GM18519 (cell line): ENCODE results near the gene CIAO3.
A peak's percentile ranks its signal among the peaks of the same experiment; 100 is the strongest.

Experiments used
- ATAC-seq: cut with Tn5 transposase; IDR thresholded peaks from one replicate; pipeline ENCODE4 v1.9.1; 2021; ENCODE audit warnings: mild to moderate bottlenecking, moderate library complexity; ENCODE audit not compliant: unreplicated experiment, low FRiP score

Gene CIAO3

DNA sequence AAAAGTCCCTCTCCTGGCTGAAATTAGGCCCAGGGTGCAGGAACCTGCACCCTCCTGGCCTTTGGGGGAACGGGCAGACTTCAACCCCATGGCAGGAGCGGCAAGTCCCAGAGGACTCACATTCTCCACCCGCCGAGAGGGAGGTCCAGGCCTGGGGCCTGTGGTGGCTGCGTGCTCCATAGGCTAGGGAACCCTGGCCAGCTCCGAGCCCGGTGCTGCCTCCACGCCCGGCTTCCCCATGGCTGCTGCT lies 14.7 kb downstream of the CIAO3 start:
- no peak for ATAC-seq

DNA sequence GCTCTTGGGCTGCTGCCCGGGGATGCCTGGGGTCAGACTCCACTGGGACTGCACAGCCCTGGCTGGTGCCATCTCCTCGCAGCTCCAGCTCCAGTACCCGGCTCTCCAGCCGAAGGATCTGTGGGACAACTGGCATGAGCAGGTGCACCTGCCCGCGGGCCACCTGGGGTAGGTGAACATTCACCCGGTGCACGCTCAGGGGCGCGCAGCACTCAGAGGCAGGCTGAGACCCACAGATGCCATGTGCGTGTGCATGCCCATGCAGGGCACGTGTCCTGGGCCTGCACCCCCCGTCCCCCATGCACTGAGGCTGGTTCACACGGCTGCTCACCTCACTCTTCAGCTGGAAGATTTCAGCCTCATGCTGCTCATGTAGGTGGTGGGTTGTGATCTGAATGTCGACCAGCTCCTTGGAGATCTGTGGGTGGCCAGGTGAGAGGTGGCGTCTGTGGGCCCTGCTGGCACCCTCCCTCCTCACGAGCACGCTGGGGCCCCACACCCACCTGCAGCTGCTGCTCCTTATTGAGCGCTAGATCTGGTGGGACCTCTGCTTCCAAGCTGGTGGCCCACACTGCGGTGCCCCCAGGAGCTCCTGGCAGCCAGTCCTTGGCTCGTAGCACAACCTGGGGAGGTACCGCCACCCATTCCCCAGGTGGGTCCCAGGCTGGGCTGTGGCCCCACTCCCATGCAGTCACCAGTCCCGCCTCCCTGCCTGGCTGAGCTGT lies 15.2 kb downstream of the CIAO3 start:
- ATAC-seq, result no peak

DNA sequence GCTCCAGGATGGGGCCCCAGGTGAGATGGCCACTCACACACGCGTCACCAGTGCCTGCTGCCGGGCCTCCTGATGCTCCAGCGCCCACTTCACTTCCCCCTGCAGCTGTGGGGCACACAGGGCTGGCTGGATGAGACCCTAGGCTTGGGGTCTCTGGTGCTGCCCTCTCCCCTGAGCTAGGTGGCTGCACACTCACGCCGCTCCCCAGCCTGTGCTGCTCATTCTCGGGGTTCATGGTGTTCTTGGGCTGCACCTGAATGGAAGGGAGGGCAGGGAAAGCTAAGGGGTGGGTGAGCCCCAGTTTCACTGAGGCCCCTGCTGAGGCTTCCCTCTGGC lies 15.8 kb downstream of the CIAO3 start:
- ATAC-seq, result no peak

DNA sequence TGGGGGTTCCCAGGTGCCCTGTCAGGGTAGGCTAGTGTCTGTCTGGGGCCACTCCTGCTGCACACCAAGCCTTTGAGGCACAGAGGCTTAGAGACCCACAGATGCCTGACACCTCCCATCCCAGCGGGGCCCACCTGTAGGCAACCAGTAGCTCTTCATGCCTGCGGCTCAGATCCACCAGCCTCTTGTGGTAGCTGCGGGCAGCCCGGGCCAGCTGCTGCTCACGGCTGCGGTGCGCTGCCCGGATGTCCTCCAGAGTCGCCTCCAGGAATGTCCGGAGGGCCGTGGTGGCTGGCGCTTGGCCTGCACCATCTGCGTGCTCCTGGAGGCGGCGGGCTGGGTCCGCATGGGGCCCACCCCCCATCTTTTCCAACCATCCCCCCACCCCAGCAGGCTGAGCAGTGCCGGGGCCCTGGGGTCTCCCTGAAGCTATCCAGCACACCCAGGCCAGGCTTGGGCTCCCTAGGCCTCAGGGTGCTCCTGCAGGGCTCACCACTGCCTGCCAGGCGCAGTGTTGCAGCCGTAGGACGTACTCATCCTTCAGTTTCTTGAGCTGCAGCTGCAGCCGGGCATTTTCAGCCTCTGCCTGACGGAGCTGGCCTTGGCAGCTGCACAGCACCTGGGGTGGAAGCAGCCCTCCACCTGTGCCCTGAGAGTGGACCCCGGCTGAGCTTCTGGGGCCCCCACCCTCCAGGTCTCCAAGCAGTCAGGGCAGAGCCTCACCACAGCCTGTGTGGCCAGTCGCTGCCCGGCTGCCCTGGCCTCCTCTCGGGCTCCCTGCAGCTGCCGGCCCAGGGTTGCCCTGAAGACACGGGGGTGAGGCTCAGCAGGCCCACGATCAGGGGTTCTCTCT lies 16.4 kb downstream of the CIAO3 start:
- ATAC-seq, result no peak

DNA sequence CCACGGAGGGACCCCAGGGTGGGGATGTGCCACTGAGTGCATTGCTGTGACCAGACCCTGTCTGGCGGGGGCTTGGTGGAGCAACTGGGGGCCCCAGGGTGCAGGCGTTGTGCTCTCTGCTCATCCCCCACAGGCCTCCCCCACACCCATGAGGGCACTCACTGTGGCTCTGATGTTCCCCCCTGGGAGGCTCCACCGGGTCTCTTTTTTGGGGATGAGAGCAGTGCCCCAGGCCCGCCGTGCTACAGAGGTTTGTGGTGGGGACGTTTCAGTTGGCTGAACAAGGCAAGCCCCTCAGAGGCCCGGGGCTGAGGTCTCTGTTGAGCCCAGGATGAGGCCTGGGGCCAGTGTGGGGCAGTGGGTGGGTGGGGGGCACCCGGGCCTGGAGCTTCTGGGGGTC lies 17.1 kb downstream of the CIAO3 start:
- no peak for ATAC-seq

DNA sequence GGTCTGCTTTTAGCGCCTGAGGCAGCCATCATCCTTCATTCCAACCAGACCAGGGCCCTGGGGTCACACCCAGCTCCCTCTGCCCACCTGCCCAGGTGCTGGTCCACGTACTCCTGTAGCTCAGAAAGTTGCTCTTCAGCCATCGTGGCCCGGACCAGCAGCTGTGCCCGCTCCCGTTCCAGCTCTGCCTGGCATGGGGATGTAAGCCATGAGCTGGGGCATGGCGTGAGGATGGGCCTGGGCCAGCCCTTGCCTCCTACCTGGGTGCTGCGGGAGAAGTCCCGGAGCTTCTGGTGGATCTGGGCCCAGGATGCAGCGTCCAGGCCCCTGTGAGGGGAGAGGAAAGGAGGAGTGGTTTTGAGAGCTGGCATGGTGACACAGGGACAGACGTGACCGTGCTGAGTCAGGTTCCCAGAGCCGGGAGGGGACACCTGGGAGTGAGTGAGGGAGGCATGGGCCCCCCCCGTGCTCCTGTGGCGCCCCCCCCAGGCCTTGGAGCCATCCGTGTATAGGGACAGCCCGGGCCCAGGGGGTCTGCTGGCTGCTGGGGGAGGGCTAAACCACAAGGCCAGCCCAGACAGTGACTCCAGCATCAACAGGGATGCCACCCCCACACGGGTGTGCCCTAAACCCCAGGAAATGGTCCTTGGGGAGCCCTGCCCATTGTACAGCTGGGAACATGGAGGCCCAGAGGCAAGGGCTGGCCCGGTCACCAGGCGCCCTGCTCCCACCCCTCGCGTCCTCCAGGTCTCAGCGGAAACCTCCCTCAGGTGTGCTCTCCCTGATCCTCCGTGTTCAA lies 17.8 kb downstream of the CIAO3 start:
- no peak for ATAC-seq

DNA sequence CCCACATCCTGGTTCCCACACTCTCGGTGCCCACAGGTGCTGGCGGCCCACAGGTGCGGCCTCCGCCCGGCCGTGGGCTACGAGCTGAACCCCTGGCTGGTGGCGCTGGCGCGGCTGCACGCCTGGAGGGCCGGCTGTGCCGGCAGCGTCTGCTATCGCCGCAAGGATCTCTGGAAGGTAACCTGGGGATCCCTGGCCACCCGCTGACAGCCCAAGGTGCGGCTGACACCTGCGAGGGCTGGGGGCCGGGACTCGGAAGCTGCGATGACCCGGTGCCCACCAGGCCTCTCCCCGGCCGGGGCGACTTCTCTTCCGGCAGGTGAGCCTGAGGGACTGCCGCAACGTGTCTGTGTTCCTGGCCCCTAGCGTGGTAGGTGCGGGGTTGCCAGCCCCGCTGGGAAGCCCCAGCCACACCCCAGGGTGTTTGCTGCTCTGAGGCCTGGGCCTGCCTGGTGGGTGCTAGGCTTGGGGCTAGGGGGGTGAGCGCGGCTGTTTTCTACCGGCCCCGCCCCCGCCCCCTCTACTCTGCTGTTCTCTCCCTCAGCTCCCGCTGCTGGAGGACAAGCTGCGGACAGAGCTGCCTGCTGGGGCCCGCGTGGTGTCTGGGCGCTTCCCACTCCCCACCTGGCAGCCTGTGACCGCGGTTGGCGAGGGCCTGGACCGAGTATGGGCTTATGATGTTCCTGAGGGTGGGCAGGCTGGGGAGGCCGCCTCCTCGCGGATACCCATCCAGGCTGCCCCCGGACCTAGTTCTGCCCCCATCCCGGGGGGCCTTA lies 18.8 kb downstream of the CIAO3 start:
- no peak for ATAC-seq

DNA sequence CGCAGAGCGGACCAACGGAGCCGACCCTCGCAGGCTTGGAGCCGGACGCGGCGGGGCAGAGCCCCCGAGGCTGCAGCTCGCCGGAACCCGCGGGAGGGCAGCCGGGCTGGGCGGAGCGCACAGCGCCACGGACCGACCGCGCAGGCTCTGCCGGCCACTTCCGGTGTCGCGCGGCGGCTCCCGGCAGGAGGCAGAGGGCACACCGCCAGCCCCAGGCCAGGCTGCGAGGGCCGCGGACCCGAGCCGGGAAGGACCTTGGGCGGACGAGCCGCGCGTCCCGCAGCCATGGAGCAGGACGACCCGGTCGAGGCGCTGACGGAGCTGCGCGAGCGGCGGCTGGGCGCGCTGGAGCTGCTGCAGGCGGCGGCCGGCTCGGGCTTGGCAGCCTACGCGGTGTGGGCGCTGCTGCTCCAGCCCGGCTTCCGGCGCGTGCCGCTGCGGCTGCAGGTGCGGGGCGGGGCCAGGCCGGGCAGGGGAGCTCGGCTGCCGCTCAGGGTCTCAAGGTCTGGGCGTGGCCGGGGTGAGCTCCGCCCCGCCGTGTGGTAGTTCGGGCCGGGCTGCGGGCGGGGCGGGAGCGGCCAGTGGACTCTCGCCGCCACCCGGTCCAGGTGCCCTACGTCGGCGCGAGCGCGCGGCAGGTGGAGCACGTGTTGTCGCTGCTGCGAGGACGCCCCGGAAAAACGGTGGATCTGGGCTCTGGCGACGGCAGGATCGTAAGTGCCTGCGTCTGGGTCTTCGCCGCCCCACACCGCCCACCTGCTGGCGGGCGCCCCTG lies 19.6 kb downstream of the CIAO3 start, which contains the start of gene ANTKMT:
TSS of gene ANTKMT (plus strand) at position 157 of the 775 bp plus-strand sequence. CDS start at position 286, 129 bp downstream.
- ATAC-seq, result peak; percentile 46

DNA sequence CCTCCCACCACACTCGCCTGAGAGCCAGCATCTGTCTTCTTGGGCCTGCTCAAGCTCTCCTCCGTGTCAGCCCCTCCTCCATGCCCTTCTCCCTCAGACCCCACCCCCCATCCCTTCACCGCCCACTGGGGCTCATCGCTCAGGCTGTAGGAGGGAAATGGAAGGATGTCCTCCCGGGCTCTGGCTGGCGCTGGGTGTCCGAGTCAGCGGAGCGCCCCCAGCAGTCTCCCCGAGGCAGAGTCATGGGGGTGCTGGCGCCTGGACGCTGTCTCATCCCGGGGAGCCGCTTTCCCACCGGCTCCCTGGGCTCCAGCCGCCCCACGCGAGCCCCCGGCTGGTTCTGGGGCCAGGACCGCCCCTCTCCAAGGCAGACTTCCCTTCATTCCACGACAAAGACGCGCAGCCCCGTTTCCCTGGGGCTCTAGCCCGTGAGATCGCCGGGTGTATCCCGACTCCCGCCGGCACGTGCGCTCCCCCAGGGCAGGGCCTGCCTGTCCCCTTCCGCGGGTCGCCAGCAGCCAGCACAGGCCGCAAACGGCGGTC lies 20.3 kb downstream of the CIAO3 start:
- ATAC-seq, result no peak

DNA sequence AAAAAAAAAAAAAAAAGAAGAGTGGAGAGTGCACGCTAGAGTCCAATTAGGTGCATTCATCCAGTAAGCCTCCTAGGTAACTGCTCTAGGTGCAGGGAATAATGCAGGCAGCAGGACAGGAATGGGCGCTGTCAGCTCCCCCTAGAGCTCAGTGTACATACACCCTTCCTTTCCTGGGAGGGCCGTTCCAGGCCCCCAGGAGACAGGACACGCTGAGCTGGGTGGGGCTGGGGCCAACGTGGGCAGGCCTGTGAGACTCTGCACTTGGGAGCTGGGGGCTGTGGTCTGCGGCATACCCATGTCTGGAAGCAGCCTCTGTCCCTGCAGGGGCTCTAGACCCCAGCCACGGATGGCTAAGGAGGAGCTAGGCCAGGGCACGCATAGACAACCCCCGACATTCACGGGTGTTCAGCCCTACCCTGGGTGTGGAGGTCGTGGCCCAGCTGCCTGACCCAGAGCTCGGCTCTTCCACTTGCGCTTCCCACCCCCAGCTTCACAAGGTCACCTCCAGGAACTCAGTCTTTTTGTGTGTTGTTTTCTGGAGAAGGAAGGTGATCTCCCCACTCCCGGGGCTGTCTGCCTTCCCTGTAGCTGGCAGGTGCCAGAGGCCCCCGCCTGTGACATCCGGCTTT lies 20.9 kb downstream of the CIAO3 start:
- ATAC-seq, result no peak

DNA sequence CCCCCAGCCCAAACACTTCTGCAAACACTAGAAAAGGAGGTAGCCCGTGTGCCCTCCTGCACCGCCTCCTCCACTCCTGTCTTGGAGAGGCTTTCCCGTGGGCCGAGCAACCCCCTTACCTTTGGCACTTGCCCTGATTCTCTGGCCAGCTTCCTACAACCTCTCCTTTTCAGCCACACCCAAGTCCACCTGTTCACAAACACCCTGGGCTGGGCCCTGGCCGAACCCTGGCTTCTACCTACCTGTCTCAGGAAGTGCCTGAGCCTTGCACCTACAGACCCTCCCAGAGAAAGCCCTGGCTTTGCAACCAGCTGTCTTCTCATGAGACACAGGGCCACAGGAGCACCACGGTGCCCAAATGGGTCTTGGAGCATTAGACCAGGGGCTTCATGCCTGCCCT lies 21.9 kb downstream of the CIAO3 start:
- no peak for ATAC-seq

DNA sequence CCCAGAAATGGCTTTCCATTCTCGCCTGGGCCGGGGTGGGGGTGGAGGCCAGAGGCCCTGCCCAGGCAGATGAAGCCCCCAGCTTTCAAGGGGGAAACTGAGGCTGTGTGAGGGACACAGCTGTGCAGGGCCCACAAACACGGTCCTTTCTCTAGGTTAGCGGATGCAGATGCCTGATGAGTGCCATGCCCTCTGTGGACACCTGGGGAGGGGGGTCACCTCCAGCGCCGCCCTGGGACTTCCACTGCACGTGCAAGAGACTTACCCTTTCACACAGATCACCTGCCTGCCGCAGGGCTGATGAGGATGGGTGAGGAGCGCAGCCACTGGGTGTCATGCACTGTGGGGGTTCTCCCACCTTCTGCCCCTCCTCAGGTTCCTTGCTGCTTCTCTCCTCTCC lies 22.4 kb downstream of the CIAO3 start:
- no peak for ATAC-seq

DNA sequence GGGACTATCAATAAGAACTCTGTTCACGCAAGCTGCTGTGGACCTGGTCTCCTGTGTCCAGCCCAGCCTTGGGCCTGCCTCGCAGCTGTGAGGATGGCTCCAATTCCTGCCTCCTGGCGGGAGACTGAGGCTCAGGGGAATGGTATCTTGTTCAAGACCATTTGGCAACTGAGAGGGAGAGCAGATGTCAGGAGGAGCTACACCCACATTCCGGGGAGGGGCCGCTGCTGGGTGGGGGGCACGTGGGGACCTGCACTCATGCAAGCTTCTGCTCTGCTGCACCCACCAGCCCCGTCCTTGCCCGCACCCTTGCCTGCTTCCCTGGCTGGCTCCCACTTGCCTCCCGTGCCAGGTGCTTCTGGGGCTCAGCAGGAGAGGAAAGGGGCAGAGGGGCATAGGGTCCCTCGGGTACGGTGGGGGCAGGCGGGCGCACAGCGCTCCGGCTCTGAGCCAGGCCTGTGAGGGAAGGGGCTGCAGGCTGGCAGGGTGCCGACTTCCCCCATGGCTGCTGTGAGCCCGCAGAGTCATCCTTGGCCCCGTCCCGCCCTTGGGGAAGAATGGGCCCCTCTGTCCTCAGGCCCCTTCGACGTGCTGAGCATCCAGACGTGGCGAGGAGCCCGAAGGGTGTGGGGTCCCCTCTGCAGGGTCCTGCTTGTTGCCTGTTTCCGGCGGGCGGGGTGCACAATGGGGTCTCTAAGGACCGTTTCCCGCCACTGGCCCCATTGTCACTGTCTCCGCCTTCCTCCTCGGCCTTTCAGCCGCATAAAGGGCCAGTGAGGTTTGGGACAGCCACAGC lies 23.1 kb downstream of the CIAO3 start:
- no peak for ATAC-seq

DNA sequence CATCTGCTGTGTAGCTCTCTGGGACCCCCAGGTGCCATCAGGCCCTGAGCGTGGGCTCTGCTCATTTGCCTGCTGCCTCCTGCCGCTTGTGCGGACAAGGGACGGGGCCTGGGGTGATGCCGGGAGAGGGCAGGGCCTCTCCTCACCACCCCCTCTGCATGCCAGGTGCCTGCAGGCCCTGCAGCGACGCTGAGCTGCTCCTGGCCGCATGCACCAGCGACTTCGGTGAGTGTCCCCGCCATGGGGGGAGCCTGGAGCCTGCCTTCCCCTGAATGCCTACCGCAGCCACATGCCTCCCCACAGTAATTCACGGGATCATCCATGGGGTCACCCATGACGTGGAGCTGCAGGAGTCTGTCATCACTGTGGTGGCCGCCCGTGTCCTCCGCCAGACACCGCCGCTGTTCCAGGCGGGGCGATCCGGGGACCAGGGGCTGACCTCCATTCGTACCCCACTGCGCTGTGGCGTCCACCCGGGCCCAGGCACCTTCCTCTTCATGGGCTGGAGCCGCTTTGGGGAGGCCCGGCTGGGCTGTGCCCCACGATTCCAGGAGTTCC lies 23.9 kb downstream of the CIAO3 start:
- no peak for ATAC-seq

DNA sequence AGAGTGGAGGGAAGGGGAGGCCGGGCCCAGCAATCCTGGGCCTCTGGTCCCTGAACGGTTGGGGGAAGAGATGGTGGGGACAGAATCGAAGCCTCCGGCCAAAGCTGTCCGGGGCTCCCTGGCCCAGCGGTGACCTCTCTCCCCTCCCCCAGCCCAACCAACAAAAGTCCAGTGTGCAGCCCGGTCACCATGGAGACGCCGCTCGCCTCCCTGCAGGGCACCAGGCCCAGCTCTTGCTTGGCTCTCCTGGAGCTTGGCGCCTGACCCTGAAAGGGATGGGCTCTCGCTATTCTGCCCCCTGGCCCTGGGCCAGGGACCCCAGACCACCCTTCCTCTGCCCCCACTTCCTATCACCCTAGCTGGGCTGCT lies 24.6 kb downstream of the CIAO3 start:
- ATAC-seq, result no peak

DNA sequence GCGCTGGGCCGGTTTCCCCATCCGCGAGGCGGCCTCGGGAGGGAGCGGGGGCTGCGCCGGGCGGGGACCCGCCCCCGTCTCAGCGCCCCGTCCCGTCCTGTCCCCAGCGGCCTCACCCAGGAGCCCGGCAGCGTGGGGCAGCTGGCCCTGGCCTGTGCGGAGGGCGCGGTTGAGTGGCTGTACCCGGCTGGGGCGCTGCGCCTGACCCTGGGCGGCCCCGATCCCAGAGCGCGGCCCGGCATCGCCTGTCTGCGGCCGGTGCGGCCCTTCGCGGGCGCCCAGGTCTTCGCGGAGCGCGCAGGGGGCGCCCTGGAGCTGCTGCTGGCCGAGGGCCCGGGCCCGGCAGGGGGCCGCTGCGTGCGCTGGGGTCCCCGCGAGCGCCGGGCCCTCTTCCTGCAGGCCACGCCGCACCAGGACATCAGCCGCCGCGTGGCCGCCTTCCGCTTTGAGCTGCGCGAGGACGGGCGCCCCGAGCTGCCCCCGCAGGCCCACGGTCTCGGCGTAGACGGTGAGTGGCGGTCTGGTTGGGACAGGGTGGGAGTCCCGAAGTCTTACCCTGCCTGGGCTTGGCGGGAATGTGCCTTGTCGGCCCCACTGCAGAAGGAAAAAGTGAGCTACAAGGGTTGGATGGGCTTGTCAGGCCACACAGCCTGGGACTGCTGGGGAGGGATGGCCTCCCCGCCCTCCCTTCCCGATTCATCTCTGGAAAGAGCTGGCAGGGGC lies 25.2 kb downstream of the CIAO3 start:
- ATAC-seq, result no peak
